ENCODE results near the gene GPR50. TPM values are rescaled to one million over a fixed set of nuclear protein-coding genes. Genes with fewer than 3 reads are reported as not detected.

GPR50 gene
- total RNA-seq, 1 donor from 2014 or later = not detected

DNA sequence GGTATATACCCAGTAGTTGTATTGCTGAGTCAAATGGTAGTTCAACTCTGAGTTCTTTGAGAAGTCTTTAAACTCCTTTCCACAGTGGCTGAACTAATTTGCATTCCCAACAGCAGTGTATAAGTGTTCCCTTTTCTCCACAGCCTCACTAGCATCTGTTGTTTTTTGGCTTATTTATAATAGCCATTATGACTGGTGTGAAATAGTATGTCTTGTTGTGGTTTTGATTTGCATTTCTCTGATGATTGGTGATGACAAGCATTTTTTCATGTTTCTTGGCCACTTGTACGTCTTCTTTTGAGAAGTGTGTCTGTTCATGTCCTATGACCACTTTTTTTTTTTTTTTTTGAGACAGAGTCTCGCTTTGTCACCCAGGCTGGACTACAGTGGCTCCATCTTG, 30.5 kb downstream of the GPR50 start:
- DNase-seq (no peak), ATAC-seq (no peak)
- intact Hi-C loops (cut with micrococcal nuclease) = no loop called here

DNA sequence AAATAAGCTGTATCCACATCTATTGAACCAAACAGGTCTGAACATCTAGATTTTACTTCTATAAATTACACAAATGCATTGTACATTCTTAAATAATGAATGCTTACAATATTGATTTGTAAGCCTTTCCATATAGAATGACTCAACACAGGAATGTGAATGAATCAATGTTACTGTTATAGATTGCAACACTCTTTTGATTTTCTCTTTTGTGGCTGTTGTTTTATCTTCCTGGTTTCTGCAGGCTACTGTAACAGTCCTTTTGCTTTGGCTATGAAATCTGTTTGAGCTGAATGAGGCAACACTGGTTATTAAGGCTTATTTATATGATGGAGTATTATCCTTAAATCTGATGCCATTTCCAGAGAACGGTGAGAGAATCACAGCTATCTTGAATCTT, 49.5 kb downstream of the GPR50 start:
- no peak for DNase-seq
- intact Hi-C loops (cut with micrococcal nuclease) = no loop called here
- no peak for ATAC-seq

DNA sequence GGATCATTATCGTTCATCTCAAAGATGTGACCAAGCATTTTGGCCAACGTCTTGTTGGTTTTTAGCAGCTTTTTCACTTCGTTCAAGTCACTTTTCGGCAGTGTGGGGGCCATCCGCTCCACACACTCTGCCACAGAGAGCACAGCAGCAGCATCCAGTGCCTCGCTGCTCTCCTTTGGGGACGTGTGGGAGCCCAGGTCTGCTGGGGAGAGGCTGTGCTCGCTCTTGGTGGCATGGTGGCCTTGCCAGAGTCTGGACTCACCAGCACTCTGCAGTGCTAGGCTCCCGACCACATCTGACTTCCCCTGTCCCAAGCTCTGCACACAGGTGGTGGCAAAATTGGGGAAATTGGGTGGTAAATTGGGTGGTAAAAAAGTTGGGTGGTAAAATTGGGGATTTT, 50.6 kb downstream of the GPR50 start:
- no peak for DNase-seq
- intact Hi-C loops (cut with micrococcal nuclease) = no loop called here

DNA sequence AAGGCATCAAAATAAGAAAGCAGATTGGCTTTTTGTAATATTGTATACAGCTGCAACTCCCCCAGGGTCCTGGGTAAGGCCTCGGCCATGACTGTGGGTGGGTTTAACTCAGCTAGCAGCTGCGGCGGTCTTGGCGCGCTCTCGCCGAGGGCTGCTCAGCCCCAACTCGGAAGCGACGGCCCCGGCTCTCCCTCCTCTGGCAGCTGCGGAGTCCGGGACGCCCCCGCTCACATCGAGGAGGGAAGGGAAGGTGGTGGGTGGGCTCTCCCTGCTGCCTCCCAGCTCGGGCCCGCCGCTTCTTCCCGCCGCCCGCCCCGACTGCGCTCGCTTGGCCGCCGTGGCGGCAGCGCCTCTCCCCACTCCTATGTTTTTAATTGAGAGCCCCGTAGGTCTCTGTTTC, 51.2 kb downstream of the GPR50 start:
- no peak for ATAC-seq
- intact Hi-C loops (cut with micrococcal nuclease) = no loop called here
- no peak for DNase-seq

More for the DNA sequence above, 50.6 kb downstream of the GPR50 start:
- ATAC-seq = no peak

DNA sequence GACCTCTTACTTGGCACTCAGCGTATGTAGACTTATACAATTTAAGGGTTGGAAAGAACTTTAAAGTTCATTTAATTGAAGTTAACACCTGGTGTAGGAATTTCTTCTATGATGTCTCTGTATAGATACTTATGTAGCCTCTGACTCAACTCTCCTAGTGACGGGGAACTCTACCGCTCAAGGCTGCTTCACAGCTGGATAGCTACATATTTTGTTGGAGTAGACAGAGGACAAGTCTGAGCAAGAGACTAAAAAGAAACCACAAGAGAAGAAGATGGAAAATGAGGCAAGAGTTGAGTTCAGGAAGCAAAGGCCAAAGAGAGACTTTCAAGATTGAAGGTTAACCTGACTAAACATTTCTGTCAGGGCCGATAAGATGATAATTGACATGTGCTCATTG, 52.6 kb downstream of the GPR50 start:
- ATAC-seq (no peak), DNase-seq (no peak)
- intact Hi-C loops (cut with micrococcal nuclease) = no loop called here

Small RNAs within 50 kb of the gene (microRNA-seq; reads per million reads assigned to microRNA genes)
- not detected for gene MIR4330 (ENCODE audit: borderline number of aligned reads)

Other genes with a start within 250 kb of the GPR50 start
- 7.2 TPM for gene HMGB3, start 193.2 kb upstream of the GPR50 start, total RNA-seq
- 21.9 TPM for gene VMA21, start 220.6 kb downstream of the GPR50 start, total RNA-seq